DMS114 treated with DMSO at 0.1 percent for 48 hours (cell line): ENCODE data around the gene GBE1.
"Not testable (repeated sequence)": the region's sequence is repeated elsewhere in the genome, so short reads cannot be mapped to it uniquely, and the experiment has no call there.

Experiments used
- DNase-seq: peaks from one replicate; lab custom pipeline; 2025; ENCODE audit not compliant: unreplicated experiment; lab: John Stamatoyannopoulos, UW

GBE1 gene

DNA sequence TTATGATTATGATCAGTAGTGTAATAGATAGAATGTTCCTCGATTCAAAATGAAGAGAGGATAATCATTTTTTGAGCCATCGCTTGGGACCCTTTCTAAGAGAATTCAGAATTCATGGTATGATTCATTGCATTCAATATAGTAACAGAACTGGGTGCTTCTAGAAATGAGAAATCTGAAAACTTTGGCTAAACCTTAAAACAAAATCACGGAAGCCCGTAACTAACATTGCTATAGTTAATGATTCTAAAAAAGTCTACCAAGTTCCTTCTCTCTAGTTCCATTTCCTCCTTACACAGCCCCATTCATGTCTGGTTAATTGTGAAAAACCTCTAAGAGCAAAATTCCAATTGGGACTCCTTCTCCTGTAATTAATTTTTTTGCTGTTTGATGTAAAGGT lies 217.1 kb downstream of the GBE1 start:
- DNase-seq = no peak

DNA sequence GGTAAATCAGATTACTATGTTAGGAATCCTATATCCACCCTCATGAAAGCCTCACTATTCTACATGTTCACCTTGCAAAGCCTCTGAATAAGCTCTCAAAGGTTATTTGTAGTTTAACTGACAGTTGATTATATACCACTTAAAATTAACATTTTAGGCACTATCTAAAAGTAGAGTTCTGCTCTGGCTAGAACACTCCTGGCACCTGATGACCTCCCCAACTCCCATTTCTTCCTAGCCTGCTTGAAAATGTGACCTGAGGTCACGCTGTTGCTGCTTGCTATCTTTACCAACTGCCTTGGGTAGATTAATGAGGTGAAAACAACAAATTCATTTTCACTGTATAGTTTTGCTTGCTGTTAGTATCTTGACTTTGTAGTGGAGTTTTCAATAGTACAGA lies 220.7 kb downstream of the GBE1 start:
- no peak for DNase-seq

DNA sequence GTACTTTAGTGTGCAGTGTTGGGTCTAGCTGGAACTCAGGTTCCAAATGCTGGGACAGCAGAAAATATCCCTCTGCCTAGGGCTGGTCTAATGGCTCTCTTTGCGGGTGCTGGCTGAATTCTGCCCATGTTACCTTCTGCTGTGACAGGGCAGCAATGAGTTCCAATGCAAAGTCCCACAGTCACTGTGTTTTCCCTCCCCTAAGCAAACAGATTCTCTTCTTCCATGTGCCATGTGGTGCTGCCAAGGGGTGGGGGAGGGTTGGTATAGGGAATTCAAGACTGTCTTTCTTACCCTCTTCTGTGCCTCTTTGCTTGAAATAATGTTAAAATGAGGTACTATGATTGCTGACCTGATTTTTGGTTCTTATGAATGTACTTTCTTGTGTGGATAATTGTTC lies 229.6 kb downstream of the GBE1 start:
- no peak for DNase-seq

DNA sequence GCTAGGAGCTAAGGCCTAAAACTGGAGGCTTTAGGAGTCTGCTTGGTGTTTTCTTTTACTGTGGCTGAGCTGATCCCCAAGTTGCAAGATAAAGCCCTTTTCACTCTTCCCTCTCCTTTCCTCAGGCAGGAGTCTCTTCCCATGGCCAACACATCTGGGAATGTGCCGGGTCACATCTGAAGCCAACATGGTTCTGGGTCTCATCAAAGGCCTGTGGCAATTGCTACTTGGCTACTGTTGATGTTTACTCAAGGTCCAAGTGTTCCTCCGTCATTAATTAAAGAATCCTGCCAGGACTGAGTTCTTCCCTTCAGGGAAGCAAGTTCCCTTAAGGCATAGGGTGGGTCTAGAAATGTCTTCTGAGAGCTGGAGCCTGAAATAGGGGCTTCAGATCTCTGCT lies 230.2 kb downstream of the GBE1 start:
- no peak for DNase-seq

DNA sequence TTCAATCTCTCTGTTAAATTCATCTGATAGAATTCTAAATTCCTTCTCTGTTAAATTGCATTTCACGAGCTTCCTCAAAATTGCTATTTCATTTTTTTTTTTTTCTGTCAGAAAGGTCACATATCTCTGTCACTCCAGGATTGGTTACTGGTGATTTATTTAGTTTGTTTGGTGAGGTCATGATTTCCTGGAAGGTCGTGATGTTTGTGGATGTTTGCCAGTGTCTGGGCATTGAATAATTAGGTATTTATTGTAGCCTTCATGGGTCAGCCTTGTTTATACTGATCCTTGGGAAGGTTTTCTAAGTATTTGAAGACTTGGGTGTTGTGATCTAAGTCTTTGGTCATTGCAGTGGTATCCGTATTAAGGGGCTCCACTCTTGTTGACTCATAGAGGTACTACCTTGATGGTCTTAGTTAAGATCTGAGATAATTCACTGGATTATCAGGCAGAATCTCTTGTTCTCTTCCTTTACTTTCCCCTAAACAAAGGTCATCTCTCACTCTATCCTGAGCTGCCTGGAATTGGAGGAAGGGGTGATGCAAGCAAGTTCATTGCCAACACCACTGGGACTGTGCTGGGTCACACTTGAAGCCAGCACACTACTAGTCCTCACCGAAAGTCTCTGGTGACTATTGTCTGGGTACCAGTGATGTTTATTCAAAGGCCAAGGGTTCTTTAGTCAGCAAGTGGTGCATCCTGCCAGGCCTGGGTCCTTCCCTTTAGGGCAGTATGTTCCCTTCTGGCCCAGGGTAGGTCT lies 231.1 kb downstream of the GBE1 start:
- no peak for DNase-seq

DNA sequence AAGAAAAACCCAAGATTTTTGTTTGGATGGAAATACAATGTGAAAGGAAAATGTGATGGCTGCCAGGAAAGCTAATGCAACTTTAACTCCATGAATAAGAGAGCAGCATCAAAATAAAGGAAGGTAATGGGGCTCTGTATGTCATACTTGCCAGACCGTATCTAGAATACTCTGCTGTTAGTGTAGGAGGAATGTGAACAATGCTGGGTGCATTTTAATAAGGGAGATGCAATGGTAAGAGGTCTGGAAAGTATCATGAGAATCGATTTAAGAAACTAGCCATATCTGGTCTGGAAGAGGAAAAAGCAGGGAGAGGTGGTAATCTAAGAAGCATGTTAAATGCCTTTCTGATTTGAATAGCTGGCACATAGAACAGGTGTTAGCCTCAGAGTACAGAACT lies 239.6 kb downstream of the GBE1 start:
- DNase-seq = no peak

DNA sequence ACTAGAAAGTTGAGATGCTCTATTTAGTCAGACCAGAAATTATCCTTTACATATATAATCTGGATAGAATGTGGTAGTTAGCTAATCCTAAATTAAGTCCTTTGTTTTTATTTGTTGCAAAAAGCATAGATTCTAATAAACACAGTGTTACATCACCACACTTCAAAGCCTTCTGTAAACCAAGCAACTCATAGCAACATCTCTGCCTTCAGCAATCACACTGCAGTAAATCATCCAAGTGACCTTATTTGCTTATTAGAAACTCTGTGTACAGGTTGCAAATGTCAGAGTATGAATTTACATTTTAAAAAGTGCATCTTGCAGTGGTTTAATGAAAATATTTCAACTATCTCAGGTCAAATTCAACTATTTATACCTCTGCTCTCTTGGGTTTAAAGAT lies 242.5 kb downstream of the GBE1 start:
- no peak for DNase-seq

DNA sequence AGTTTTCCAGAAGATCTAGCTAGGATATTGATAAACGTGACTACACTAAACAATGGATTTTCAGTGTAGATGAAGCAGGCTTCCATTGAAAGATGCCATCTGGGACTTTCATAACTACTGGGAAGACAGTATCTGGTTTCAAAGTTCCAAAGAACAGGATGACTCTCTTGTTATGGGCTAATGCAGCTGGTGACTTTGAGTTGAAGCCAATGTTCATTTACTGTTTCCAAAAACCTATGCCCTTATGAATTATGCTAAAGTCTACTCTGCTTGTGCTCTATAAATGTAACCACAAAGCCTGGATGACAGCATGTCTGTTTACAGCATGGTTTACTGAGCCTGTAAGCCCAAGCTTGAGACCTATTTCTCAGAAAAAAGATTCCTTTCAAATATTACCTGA lies 245.4 kb downstream of the GBE1 start:
- no peak for DNase-seq

DNA sequence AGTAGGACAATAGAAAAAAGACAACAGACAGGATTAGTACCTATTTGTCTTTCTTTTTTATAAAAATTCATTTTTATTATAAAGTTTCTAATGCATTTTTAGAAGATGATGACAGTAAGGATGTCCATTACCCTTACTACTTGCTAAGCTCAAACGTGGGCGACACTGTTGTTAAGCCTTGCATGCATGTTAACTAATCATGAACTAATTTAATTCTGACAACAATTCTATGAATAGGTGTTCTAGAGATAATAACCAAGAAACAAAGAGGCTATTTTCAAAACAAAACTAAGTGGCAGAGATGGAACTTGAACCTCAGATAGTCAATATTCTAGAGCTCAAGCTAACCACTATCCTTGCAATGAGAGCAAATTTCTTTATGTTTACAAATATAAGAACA lies 247.9 kb downstream of the GBE1 start:
- no peak for DNase-seq

DNA sequence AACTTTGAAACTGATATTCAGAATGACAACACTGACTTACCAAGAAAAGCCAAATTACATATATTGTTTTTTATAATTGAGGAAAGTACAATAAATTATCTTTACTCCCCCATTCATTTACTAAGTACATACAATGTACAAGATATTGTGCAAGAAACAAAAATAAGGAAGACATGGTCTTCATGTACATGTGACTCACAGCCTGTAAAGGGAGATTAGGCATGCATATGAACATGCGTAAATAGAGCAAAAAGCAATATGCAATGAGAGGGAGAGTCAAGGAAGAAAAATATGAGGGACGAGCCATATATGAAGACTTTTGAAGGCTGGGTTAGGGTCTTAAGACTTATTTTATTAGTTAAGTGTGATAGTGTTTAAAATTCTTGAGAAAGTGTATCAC lies 258.4 kb downstream of the GBE1 start:
- DNase-seq = no peak

DNA sequence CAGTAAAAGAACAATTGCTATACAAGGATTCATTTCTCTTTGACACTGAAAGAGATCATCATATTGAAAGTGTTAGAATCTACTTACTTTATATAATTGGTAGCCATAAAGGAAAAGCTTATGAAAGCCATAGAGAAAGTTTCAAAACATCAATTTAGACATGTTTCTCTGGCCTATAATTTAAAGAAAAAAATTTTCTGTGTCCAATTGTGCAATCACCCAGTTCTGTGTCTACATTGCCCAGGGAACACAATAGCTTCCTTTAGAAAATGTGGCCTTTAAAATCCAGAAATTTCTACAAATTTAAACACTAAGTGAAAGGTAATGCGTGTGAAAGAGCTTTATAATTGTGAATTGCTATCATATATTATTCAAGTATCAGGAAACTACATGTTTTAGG lies 259.2 kb downstream of the GBE1 start:
- DNase-seq = no peak

DNA sequence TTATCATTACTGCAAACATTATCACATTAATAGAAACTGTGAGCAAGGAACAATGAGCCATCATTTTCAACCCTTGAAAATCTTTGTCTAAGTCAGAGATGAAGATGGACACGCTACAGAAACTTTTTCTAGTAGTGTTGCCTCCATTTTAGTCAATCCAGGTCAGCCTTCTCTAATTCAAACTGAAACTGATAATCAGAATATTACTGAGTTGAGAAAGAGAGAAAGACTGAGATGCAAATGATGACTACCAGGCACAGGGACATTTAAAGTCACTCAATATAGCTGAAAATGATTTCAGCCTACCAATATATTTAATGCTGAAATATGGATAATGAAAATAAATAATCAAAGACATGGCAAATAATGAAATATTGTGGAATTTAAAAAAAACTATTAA lies 261.4 kb downstream of the GBE1 start:
- no peak for DNase-seq

DNA sequence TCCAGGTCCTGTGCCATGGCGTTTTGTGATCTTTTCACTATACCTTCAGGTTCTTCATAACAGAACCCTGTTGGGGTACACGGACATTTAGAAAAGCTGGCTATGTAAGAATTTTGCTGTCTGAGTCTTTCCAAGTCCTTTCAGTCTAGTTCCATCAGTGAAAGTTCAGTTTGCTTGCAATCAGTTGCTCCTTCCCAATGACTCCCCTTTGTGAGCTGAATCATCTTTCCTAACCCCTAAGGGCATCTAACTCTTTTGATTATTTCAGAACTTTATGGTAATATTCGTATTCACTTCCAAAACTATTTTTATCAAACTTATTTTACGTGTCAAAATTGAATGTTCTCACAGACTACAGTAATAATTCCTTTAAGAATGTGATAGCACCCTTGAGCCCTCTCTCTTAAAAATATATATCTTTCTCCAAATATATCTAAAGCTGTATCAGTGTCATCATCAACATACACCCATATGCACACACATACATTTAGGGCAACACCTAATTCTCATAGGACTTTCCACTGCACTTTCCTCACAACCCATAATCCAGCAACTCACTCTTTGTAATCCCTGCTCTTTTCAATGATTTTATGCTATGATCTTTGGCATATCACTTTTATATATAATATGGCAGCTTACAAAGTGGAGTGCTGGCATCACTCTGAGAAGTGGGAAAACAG lies 263.7 kb downstream of the GBE1 start:
- DNase-seq = no peak

DNA sequence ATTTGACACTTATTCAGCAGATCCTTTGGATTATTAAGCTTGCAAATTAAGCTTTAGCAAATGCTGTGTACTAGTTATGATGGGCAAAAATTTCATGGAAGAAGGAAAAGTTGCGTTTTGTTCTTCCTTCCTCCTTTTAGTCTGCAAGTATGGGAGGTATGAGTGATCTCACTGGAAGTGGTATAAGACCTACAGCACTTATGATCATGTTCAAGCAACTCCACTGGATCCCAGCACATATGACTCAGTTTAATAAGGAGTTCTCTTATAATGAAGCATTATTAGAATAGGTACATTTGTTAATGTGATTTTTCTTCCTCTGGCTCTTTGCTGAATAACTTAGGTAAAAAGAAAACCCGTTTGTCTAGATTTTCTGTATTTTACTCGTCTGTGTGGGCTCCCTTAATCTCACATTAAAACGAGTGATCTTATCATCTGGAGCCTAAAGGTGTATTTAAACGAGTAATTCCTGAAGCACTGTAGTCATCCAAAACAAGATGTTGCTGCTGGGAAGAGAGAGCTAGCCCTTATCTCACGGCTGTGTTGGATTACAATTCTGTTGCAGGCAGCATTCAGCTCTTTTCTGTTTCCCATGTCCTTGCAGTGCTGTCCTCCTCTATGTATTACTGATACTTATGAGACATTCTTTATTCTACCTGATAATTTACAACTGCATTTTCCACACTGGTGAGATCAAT lies 264.9 kb downstream of the GBE1 start:
- DNase-seq = no peak

DNA sequence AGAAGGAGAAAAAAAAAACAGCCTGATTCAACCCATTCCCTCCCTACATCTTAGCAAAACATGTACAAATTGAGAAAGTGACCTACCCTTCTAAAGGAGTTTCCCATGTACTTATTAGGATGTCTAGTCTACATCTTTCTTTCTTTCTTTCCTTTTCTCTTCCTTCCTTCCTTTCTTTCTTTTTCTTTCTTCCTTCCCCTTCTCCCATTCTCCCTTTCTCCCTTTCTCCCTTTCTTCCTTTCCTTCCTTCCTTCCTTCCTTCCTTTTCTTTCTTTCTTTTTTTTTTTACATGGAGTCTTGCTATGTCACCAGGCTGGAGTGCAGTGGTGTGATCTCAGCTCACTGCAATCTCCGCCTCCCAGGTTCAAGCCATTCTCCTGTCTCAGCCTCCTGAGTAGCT lies 269.0 kb downstream of the GBE1 start:
- DNase-seq = not testable (repeated sequence)

DNA sequence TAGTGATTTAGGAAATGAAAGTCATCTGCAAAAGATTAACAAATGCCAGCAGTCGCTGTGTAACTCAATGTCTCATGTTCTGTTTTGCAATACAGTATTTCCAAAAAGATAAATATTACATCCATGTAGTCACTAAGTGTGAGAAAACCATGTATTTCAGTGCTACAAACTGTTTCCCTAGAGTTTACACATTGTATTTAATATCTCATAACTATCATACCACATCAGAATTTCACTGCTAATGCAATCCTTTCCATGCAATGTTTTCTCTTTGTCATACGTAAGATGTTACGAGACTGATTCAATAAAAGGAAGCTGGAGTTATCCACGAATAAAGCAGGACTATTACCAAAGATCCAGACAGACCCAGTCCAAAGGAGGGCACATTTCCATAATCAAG lies 269.4 kb downstream of the GBE1 start:
- DNase-seq = no peak

DNA sequence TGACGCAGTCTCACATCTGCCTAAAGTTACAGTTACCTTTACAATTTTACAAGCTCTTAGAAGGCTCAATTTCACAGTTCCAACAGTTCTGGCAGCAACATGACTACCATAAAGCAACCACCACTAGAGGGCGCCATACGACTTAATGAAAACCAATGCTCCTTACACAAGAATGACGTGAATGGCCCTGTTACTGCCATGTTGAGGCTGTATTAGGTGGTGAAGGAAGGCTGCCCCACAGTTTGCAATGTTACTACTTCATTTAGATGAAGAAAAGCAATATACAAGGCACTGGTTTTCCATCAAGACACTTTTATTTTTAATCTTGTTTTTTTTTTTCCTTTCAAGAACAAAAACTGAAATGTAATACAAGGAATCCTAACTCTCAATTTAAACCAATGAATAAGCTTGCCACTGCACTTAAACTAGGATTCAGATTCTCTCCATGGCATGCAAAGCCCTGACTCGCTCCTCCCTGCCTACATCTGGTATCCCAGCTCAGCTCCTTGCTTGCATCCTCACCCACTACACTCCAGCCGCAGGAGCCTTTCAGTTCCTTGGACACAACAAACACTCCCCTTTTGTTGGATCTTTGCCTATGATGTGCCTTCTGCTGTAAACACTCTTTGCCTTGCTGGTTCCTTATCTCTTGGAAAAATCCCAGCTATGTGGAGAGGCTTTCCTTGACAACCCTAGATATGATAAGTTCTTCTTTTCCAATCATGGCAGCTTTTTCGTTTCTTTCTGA lies 270.7 kb downstream of the GBE1 start:
- DNase-seq = peak; percentile 38

DNA sequence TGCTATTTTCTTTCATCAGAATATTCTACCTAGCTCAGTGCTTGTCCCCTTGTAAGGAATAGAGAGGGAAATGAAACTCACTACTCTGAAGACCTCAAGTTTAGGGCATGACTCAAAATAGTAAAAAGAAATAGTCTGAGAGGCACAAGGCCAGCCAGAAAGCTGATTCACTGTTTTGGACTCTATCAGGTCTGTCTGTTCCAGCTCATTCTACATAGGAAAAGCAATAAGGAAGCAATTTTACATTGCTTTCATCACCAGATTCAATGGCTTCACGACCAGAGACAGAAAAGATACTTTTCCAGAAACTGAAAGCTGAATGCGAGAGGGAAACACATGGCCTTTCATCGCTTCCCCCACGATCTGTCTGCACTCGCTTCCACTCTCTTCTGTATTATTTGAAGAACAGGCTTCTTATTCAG lies 276.0 kb downstream of the GBE1 start:
- no peak for DNase-seq

DNA sequence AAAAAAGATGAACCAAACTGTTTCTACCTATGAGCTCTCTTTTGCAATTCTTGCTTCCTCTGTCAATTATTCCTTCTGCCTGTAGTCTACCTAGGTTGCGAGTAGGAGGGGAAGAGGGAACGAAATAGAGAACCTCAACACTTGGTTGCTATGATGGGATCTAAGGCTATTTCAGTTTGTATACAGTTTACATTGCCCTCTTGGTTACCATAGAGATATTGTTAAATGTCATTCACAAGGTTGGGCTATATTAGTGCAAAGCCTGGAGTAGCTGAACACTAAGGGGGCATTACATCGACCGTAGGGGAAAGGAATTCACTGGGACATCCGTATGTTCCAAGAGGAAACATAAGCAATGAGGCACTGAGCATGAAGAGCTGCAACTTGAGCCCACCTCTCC lies 276.9 kb downstream of the GBE1 start:
- no peak for DNase-seq

DNA sequence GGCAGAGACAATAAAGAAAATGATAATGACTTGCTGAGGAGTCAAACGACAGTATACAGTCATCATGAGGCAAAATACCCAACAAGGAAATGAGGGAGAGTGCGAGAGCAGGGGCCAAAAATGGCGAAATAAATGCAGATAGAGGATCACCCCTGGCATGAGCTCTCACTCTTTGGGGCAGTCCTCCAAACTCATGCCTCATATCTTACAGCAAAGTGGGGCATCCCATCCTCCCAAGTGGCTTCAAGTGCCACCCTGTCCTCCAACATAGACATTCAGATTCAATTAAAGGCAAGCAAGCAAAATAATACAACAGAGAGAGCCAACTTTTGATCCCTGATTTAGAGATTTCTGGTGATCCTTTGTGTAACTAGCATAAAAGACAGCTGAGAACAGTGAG lies 278.4 kb downstream of the GBE1 start:
- DNase-seq = no peak

DNA sequence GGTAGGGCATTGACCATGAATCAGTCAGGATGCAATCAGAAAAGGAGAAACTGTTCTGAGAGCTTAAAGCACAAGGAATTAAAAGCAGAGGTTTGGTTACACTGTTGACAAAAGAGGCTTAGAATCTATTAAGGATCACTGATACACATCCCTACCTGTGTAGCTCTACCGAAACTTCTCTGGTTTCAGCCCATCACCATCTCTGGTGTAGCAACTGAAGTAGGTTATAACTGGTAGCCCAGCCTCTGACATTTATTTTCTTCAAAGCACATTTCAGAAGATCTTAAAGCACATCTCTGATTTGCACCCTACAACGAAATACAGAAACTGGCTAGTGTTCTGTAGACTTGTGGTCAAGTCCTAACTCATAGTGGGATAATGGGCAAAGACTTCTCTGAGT lies 283.7 kb downstream of the GBE1 start:
- DNase-seq = no peak

DNA sequence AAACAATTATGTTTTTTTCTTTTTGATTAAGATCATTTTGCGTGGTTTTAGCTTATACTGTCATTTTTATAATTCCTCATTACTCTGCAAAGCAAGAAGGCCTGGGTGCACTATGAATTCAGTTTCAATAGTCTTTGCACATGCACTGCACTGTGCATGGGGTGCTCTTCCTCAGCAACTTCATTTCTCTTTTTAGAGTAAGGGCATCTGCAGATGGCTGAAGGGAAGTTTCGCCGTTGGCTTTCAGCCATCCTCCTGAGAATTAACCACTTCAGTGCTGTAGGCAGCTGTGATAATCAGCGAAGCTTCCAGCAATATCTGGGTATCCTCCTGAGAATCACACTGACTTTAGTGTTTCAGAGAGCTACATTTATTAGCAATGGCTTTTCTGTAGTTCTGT lies 284.8 kb downstream of the GBE1 start:
- no peak for DNase-seq
